HCT116 (cell line): ENCODE results near the gene YWHAH. TPM values are rescaled to one million over a fixed set of nuclear protein-coding genes. Genes with fewer than 3 reads are reported as not detected.

Source experiments
- ATAC-seq: fragments of 200-7000 bp; cut with Tn5 transposase; 2 replicates; pipeline ENCODE4 v1.9.1; 2020; ENCODE audit warnings: mild to moderate bottlenecking, moderate library complexity
- BruUV-seq: library from RNA; stranded (reverse); fragments of 400-500 nt; replicated peaks from 2 replicates; lab custom pipeline; 2021; lab: Mats Ljungman, UMichigan
- CTCF ChIA-PET: fragments of 300-600 bp; sonication (Branson Sonifier 250); formaldehyde crosslinking; loops from one replicate; lab custom pipeline; 2021; ENCODE audit warnings: antibody characterized with exemption; lab: Charles Lee
- POLR2A ChIA-PET: fragments of 300-600, 350-600 bp; sonication (Branson Sonifier 250); formaldehyde crosslinking; loops from one replicate; lab custom pipeline; 2021; ENCODE audit warnings: antibody characterized with exemption; lab: Charles Lee
- RAD21 ChIA-PET, 2 experiments: fragments of 300-600 bp; sonication (Branson Sonifier 250); formaldehyde crosslinking; loops; one replicate each; lab custom pipeline; 2023; ENCODE audit warnings: low total read pairs in 2 of 2; ENCODE audit not compliant: uncharacterized antibody in 2 of 2, unreplicated experiment in 2 of 2, low non-redundant PET in 1 of 2; lab: Charles Lee
- DNase-seq: peaks from one replicate; pipeline ENCODE4 v3.0.0-alpha.2; 2010; ENCODE audit warnings: low read depth, low spot score
- H2AFZ ChIP-seq: fragments of 200-600 bp; shearing (Covaris generic), sonication (generic); 2 replicates; pipeline ENCODE4 v1.6.1; 2017; ENCODE audit warnings: low read depth, mixed run types, mixed read lengths, antibody characterized with exemption, low read length; ENCODE audit not compliant: poor library complexity, severe bottlenecking
- H3K27ac ChIP-seq: 2 replicates; pipeline ENCODE4 v1.5.1; 2012; ENCODE audit warnings: low read depth, low read length
- H3K27me3 ChIP-seq: fragments of 200-600 bp; sonication (generic); 2 replicates; pipeline ENCODE4 v1.6.1; 2016; ENCODE audit warnings: mixed run types, low read length, mixed read lengths; ENCODE audit not compliant: insufficient read depth
- H3K36me3 ChIP-seq, 2 experiments: fragments of 200-500 bp in 1 of 2; fragments of 200-600 bp in 1 of 2; sonication (Bioruptor generic) in 1 of 2; sonication (generic) in 1 of 2; 2 replicates each; pipeline versions ENCODE4 v1.5.1 to v1.6.1; 2014 to 2016; ENCODE audit warnings: low read length in 2 of 2, inconsistent platforms in 1 of 2, mixed read lengths in 1 of 2, mixed run types in 1 of 2; ENCODE audit not compliant: insufficient read depth in 2 of 2, control insufficient read depth in 1 of 2
- H3K4me1 ChIP-seq, 2 experiments: fragments of 200-600 bp in 1 of 2; sonication (generic) in 1 of 2; 2 replicates each; pipeline versions ENCODE4 v1.5.1 to v1.6.1; 2012 to 2017; ENCODE audit warnings: low read length in 2 of 2, inconsistent platforms in 1 of 2, mild to moderate bottlenecking in 1 of 2, mixed read lengths in 1 of 2, mixed run types in 1 of 2, moderate library complexity in 1 of 2; ENCODE audit not compliant: insufficient read depth in 2 of 2, control insufficient read depth in 1 of 2
- H3K4me2 ChIP-seq: fragments of 200-600 bp; sonication (generic); 2 replicates; pipeline ENCODE4 v1.6.1; 2017; ENCODE audit warnings: mixed run types, low read length, mixed read lengths
- H3K4me3 ChIP-seq, 2 experiments: fragments of 200-600 bp in 1 of 2; sonication (generic) in 1 of 2; replicated peaks in 1 of 2; 2 replicates each; pipeline ENCODE4 v1.5.1; 2011 to 2016; ENCODE audit warnings: low read length in 2 of 2, control low read depth in 1 of 2, low read depth in 1 of 2, mild to moderate bottlenecking in 1 of 2, mixed read lengths in 1 of 2, mixed run types in 1 of 2
- H3K79me2 ChIP-seq: fragments of 200-600 bp; sonication (generic); 2 replicates; pipeline ENCODE4 v1.6.1; 2017; ENCODE audit warnings: mild to moderate bottlenecking, mixed run types, low read length, moderate library complexity, mixed read lengths; ENCODE audit not compliant: insufficient read depth
- H3K9ac ChIP-seq: fragments of 200-600 bp; sonication (generic); 2 replicates; pipeline ENCODE4 v1.6.1; 2016; ENCODE audit warnings: low read length, mixed read lengths
- H3K9me2 ChIP-seq: fragments of 200-600 bp; sonication (generic), shearing (Covaris generic); 2 replicates; pipeline ENCODE4 v1.6.1; 2017; ENCODE audit warnings: mixed run types, mild to moderate bottlenecking, moderate library complexity; ENCODE audit not compliant: insufficient read depth
- H3K9me3 ChIP-seq, 2 experiments: fragments of 200-500 bp in 1 of 2; fragments of 200-600 bp in 1 of 2; sonication (Bioruptor generic) in 1 of 2; sonication (generic) in 1 of 2; 2 replicates each; pipeline ENCODE4 v1.6.1; 2014 to 2017; ENCODE audit warnings: low read length in 2 of 2, mixed read lengths in 2 of 2, inconsistent platforms in 1 of 2, low read depth in 1 of 2, mild to moderate bottlenecking in 1 of 2, mixed run types in 1 of 2, moderate library complexity in 1 of 2; ENCODE audit not compliant: control insufficient read depth in 1 of 2, insufficient read depth in 1 of 2
- H4K20me1 ChIP-seq: fragments of 200-600 bp; sonication (generic), shearing (Covaris generic); 2 replicates; pipeline ENCODE4 v1.6.1; 2017; ENCODE audit warnings: mixed run types, mild to moderate bottlenecking, moderate library complexity; ENCODE audit not compliant: insufficient read depth
- ATF3 ChIP-seq: IDR thresholded peaks from 2 replicates; pipeline ENCODE4 v1.6.1; 2012
- CBX3 ChIP-seq: IDR thresholded peaks from 2 replicates; pipeline ENCODE4 v1.6.1; 2012; ENCODE audit warnings: low read depth
- EZH2phosphoT487 ChIP-seq: fragments of 200-600 bp; IDR thresholded peaks from 2 replicates; pipeline ENCODE4 v1.6.1; 2018; ENCODE audit warnings: antibody characterized with exemption, borderline replicate concordance
- JUND ChIP-seq: IDR thresholded peaks from 2 replicates; pipeline ENCODE4 v1.6.1; 2012
- MAX ChIP-seq: IDR thresholded peaks from 2 replicates; pipeline ENCODE4 v1.6.1; 2012
- POLR2A ChIP-seq: IDR thresholded peaks from 2 replicates; pipeline ENCODE4 v1.7.0; 2011; ENCODE audit warnings: borderline replicate concordance; ENCODE audit not compliant: insufficient read depth, insufficient read length; ENCODE audit errors: extremely low read depth
- POLR2AphosphoS5 ChIP-seq: IDR thresholded peaks from 2 replicates; pipeline ENCODE4 v1.6.1; 2011; ENCODE audit warnings: mild to moderate bottlenecking, low read depth, low read length, moderate library complexity
- RAD21 ChIP-seq: IDR thresholded peaks from 2 replicates; pipeline ENCODE4 v1.6.1; 2012; ENCODE audit warnings: low read depth, mild to moderate bottlenecking
- REST ChIP-seq: IDR thresholded peaks from 2 replicates; pipeline ENCODE4 v1.6.1; 2012; ENCODE audit warnings: low read depth
- SP1 ChIP-seq: IDR thresholded peaks from 2 replicates; pipeline ENCODE4 v1.6.1; 2012; ENCODE audit warnings: low read depth
- SRF ChIP-seq: IDR thresholded peaks from 2 replicates; pipeline ENCODE4 v1.6.1; 2012; ENCODE audit warnings: low read depth
- TCF7L2 ChIP-seq: IDR thresholded peaks from 2 replicates; pipeline ENCODE4 v1.7.0; 2011; ENCODE audit warnings: borderline replicate concordance, inconsistent platforms; ENCODE audit not compliant: insufficient read depth, insufficient read length; ENCODE audit errors: extremely low read depth
- YY1 ChIP-seq: IDR thresholded peaks from 2 replicates; pipeline ENCODE4 v1.6.1; 2011; ENCODE audit warnings: low read length, low read depth, moderate library complexity, mild to moderate bottlenecking; ENCODE audit not compliant: insufficient replicate concordance; ENCODE audit errors: extremely low read depth
- ZFX ChIP-seq: fragments of 450-650 bp; IDR thresholded peaks from 2 replicates; pipeline ENCODE4 v1.6.1; 2017
- ZNF274 ChIP-seq: fragments of 200-500 bp; sonication (Bioruptor generic); IDR thresholded peaks from 2 replicates; pipeline ENCODE4 v1.6.1; 2014; ENCODE audit warnings: mild to moderate bottlenecking, low read depth, low read length, inconsistent platforms
- intact Hi-C: fragments of 100-400 bp; cut with micrococcal nuclease; formaldehyde crosslinking; loops from 2 replicates; pipeline ENCODE4 v1.10.0; 2022
- total RNA-seq: library from RNA; stranded (reverse); gene quantifications from one replicate; pipeline ENCODE4 v1.2.1, GENCODE V29; 2021; ENCODE audit not compliant: unreplicated experiment

Gene YWHAH
- total RNA-seq, 1 experiment from 2014 or later, result 140 TPM

GRCh38 chr22:31933406-31933805, 10.9 kb upstream of the YWHAH start:
- CTCF ChIA-PET, result no interaction called here

GRCh38 chr22:31933816-31934482, 10.4 kb upstream of the YWHAH start:
- CTCF ChIA-PET, result no interaction called here
- Histone ChIP-seq H3K4me2 (no peak overlapping the region), H3K27ac (no peak overlapping the region), H3K4me1 (no peaks in the 10 kb centered on the region), H2AFZ (no peak overlapping the region), H3K9me3 (no peaks in the 10 kb centered on the region), H4K20me1 (no peaks in the 10 kb centered on the region), H3K4me3 (no peak overlapping the region), H3K9ac (no peak overlapping the region), H3K36me3 (no peaks in the 10 kb centered on the region), H3K27me3 (no peaks in the 10 kb centered on the region), H3K79me2 (no peaks in the 10 kb centered on the region), H3K9me2 (no peaks in the 10 kb centered on the region)
- no peak for ATAC-seq
- RAD21 ChIA-PET, result no interaction called here
- no peak for DNase-seq
- no TSS peak for BruUV-seq
- intact Hi-C loops, result no loop called here
- POLR2A ChIA-PET, result no interaction called here
- TF ChIP-seq SRF (no peak), MAX (no peak), TCF7L2 (no peak), CBX3 (no peak), EZH2phosphoT487 (no peak), POLR2AphosphoS5 (no peak), POLR2A (no peak), YY1 (no peak), RAD21 (no peak), JUND (no peak), ATF3 (no peak), REST (no peak), SP1 (no peak), ZNF274 (no peak), ZFX (no peak)

More at GRCh38 chr22:31933406-31933805, 10.9 kb upstream of the YWHAH start:
- no peak for TF ChIP-seq TCF7L2
- no peak for TF ChIP-seq ATF3
- no peak for ATAC-seq
- Histone ChIP-seq H3K79me2 (no peaks in the 10 kb centered on the region), H3K4me3 (no peak overlapping the region), H4K20me1 (no peaks in the 10 kb centered on the region), H3K9ac (no peak overlapping the region), H3K4me1 (no peaks in the 10 kb centered on the region), H3K4me2 (no peak overlapping the region), H3K27ac (no peak overlapping the region), H3K27me3 (no peaks in the 10 kb centered on the region), H3K9me2 (no peaks in the 10 kb centered on the region), H3K9me3 (no peaks in the 10 kb centered on the region), H3K36me3 (no peaks in the 10 kb centered on the region), H2AFZ (no peak overlapping the region)
- BruUV-seq, result no TSS peak
- POLR2A ChIA-PET, result no interaction called here
- no peak for DNase-seq
- intact Hi-C loops, result no loop called here
- RAD21 ChIA-PET, result no interaction called here
